ENCODE results near the gene ELOVL5.

The ELOVL5 gene

GRCh38 chr6:53264915-53265607 lies 83.7 kb downstream of the ELOVL5 start:
- peak overlapping the region in 1 of 2 experiments; percentile 35 for H3K4me3 ChIP-seq (ENCODE audit: low read depth in 1 of 2, low read length in 1 of 2)
- H3K4me1 ChIP-seq (ENCODE audit: control insufficient read depth in 1 of 2, insufficient read depth in 1 of 2, low read depth in 1 of 2, low read length in 1 of 2), result peaks cover 30 to 31% of the 10 kb centered on the region in 2 experiments
- no peak for TF ChIP-seq CTCF (IDR thresholded peaks at IDR 0.05)
- peaks cover 69% of the 10 kb centered on the region for H3K36me3 ChIP-seq
- H3K27ac ChIP-seq, result peak overlapping the region; percentile 92
- H3K9me3 ChIP-seq, result no peaks in the 10 kb centered on the region
- no peaks in the 10 kb centered on the region for H3K27me3 ChIP-seq

GRCh38 chr6:53264337-53264736 lies 84.4 kb downstream of the ELOVL5 start:
- Histone ChIP-seq H3K27ac (peak overlapping the region; percentile 92), H3K4me1 (ENCODE audit: control insufficient read depth in 1 of 2, insufficient read depth in 1 of 2, low read depth in 1 of 2, low read length in 1 of 2) (peaks cover 31 to 33% of the 10 kb centered on the region in 2 experiments), H3K36me3 (peaks cover 69% of the 10 kb centered on the region), H3K4me3 (ENCODE audit: low read depth in 1 of 2, low read length in 1 of 2) (no peak overlapping the region), H3K9me3 (no peaks in the 10 kb centered on the region), H3K27me3 (no peaks in the 10 kb centered on the region)
- no peak for TF ChIP-seq CTCF (IDR thresholded peaks at IDR 0.05)

GRCh38 chr6:53263917-53264316 lies 84.8 kb downstream of the ELOVL5 start:
- TF ChIP-seq CTCF (IDR thresholded peaks at IDR 0.05), result no peak
- H3K27me3 ChIP-seq, result no peaks in the 10 kb centered on the region
- H3K27ac ChIP-seq, result peak overlapping the region; percentile 92

GRCh38 chr6:53259860-53260580 lies 88.7 kb downstream of the ELOVL5 start:
- H3K27ac ChIP-seq, result peak overlapping the region; percentile 83
- no peaks in the 10 kb centered on the region for H3K27me3 ChIP-seq
- H3K36me3 ChIP-seq, result peaks cover 39% of the 10 kb centered on the region

More at GRCh38 chr6:53263917-53264316, 84.8 kb downstream of the ELOVL5 start:
- Histone ChIP-seq H3K4me1 (ENCODE audit: control insufficient read depth in 1 of 2, insufficient read depth in 1 of 2, low read depth in 1 of 2, low read length in 1 of 2) (peaks cover 31 to 37% of the 10 kb centered on the region in 2 experiments), H3K4me3 (ENCODE audit: low read depth in 1 of 2, low read length in 1 of 2) (no peak overlapping the region), H3K9me3 (no peaks in the 10 kb centered on the region), H3K36me3 (peaks cover 68% of the 10 kb centered on the region)

GRCh38 chr6:53258774-53259155 lies 90.0 kb downstream of the ELOVL5 start:
- Histone ChIP-seq H3K27me3 (no peaks in the 10 kb centered on the region), H3K9me3 (no peaks in the 10 kb centered on the region), H3K4me3 (ENCODE audit: low read depth in 1 of 2, low read length in 1 of 2) (no peak overlapping the region), H3K4me1 (ENCODE audit: control insufficient read depth in 1 of 2, insufficient read depth in 1 of 2, low read depth in 1 of 2, low read length in 1 of 2) (peaks cover 15 to 29% of the 10 kb centered on the region in 2 experiments), H3K27ac (peak overlapping the region; percentile 83), H3K36me3 (peaks cover 39% of the 10 kb centered on the region)
- no peak for TF ChIP-seq CTCF (IDR thresholded peaks at IDR 0.05)

More at GRCh38 chr6:53259860-53260580, 88.7 kb downstream of the ELOVL5 start:
- TF ChIP-seq CTCF (IDR thresholded peaks at IDR 0.05), result no peak
- Histone ChIP-seq H3K4me3 (ENCODE audit: low read depth in 1 of 2, low read length in 1 of 2) (no peak overlapping the region), H3K4me1 (ENCODE audit: control insufficient read depth in 1 of 2, insufficient read depth in 1 of 2, low read depth in 1 of 2, low read length in 1 of 2) (peaks cover 28 to 41% of the 10 kb centered on the region in 2 experiments), H3K9me3 (no peaks in the 10 kb centered on the region)
